Measurements from ENCODE around the gene TKTL1.

TKTL1 gene

GRCh38 chrX:154352466-154352865, 56.9 kb downstream of the TKTL1 start:
- TF ChIP-seq, protein P1, sequence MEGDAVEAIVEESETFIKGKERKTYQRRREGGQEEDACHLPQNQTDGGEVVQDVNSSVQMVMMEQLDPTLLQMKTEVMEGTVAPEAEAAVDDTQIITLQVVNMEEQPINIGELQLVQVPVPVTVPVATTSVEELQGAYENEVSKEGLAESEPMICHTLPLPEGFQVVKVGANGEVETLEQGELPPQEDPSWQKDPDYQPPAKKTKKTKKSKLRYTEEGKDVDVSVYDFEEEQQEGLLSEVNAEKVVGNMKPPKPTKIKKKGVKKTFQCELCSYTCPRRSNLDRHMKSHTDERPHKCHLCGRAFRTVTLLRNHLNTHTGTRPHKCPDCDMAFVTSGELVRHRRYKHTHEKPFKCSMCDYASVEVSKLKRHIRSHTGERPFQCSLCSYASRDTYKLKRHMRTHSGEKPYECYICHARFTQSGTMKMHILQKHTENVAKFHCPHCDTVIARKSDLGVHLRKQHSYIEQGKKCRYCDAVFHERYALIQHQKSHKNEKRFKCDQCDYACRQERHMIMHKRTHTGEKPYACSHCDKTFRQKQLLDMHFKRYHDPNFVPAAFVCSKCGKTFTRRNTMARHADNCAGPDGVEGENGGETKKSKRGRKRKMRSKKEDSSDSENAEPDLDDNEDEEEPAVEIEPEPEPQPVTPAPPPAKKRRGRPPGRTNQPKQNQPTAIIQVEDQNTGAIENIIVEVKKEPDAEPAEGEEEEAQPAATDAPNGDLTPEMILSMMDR (conservative IDR thresholded peaks at IDR 0.05): no peak
- no peak overlapping the region for H3K27ac ChIP-seq

DNA sequence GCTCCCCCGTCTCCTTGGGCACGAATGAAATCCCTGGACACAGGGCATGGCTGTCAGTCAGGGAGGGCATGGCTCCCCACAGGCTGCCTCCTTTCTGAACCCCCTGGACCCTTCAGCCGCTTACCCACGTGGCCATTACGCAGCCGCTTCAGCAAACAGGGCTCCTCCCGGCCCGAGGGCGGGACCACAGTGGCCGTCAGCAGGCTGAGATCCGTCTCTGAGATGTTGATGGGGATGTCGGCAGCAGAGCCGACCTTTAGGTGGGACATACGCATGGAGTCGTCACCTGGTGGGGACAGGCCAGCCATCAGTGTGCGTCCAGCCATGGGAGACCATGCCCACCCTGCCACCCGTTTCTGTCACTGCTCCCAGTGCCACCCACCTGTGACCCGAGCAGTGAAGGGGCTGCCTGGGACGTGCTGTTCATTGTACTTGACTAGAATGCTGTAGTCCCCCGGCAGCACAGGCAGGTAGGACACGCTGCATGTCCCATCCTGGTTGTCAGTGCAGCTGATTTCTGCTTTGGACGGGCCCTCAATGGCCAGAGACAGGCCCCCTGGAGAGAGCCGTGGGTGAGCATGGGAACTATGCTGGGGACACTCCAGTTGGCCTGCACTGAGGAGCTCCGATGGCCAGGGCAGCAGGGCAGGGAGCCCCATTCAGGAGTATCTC, 57.7 kb downstream of the TKTL1 start:
- H3K27ac ChIP-seq: no peak overlapping the region
- TF ChIP-seq, protein P1 (conservative IDR thresholded peaks at IDR 0.05): no peak

GRCh38 chrX:154354013-154354412, 58.4 kb downstream of the TKTL1 start:
- TF ChIP-seq, protein P1 (conservative IDR thresholded peaks at IDR 0.05): no peak

GRCh38 chrX:154354516-154354915, 58.9 kb downstream of the TKTL1 start:
- H3K27ac ChIP-seq: no peak overlapping the region
- TF ChIP-seq, protein P1 (conservative IDR thresholded peaks at IDR 0.05): no peak

More at GRCh38 chrX:154354013-154354412, 58.4 kb downstream of the TKTL1 start:
- H3K27ac ChIP-seq: no peak overlapping the region

- TF ChIP-seq, protein P1 (conservative IDR thresholded peaks at IDR 0.05): no peak
- no peak overlapping the region for H3K27ac ChIP-seq
Measured at GRCh38 chrX:154355094-154355775, 59.6 kb downstream of the TKTL1 start.

GRCh38 chrX:154355776-154356140, 60.2 kb downstream of the TKTL1 start:
- TF ChIP-seq, protein P1 (conservative IDR thresholded peaks at IDR 0.05): no peak
- no peak overlapping the region for H3K27ac ChIP-seq

- TF ChIP-seq, protein P1 (conservative IDR thresholded peaks at IDR 0.05): no peak
- no peak overlapping the region for H3K27ac ChIP-seq
Measured at GRCh38 chrX:154356596-154356995, 61.0 kb downstream of the TKTL1 start.

Measured in VCaP (cell line).